CD14-positive monocyte (primary cell): ENCODE measurements around the gene XYLT1. TPM values are rescaled to one million over a fixed set of nuclear protein-coding genes. Genes with fewer than 3 reads are reported as not detected.

Experiments
- DNase-seq, 3 donors: peaks; one replicate each; pipeline ENCODE4 v3.0.0-alpha.2; 2011 to 2022
- H2AFZ ChIP-seq: 2 replicates; pipeline ENCODE4 v1.6.0; 2012; ENCODE audit warnings: mild to moderate bottlenecking, low read depth, low read length, inconsistent platforms; ENCODE audit not compliant: insufficient read depth, poor library complexity, severe bottlenecking
- H3K27ac ChIP-seq, 2 donors: 1 replicate in 1 of 2; 2 replicates in 1 of 2; pipeline ENCODE4 v1.5.1; 2012 to 2013; ENCODE audit warnings: low read length in 2 of 2, control low read depth in 1 of 2, inconsistent platforms in 1 of 2, low read depth in 1 of 2, mild to moderate bottlenecking in 1 of 2
- H3K27me3 ChIP-seq, 2 donors: one replicate each; pipeline versions ENCODE4 v1.6.0 to v1.6.1; 2011 to 2013; ENCODE audit warnings: low read length in 2 of 2; ENCODE audit not compliant: control insufficient read depth in 2 of 2, insufficient read depth in 2 of 2
- H3K36me3 ChIP-seq, 2 donors: replicated peaks in 1 of 2; 1 replicate in 1 of 2; 2 replicates in 1 of 2; pipeline versions ENCODE4 v1.5.1 to v1.6.1; 2012 to 2013; ENCODE audit warnings: low read length in 2 of 2, control low read depth in 1 of 2, inconsistent platforms in 1 of 2, mild to moderate bottlenecking in 1 of 2; ENCODE audit not compliant: insufficient read depth in 2 of 2, control insufficient read depth in 1 of 2
- H3K4me1 ChIP-seq, 2 donors: 1 replicate in 1 of 2; 2 replicates in 1 of 2; pipeline versions ENCODE4 v1.5.1 to v1.6.1; 2012 to 2013; ENCODE audit warnings: low read length in 2 of 2, control low read depth in 1 of 2, inconsistent platforms in 1 of 2, mild to moderate bottlenecking in 1 of 2, moderate library complexity in 1 of 2; ENCODE audit not compliant: insufficient read depth in 2 of 2, control insufficient read depth in 1 of 2
- H3K4me2 ChIP-seq: replicated peaks from 2 replicates; pipeline ENCODE3; 2012; ENCODE audit warnings: low read length, moderate library complexity, mild to moderate bottlenecking; ENCODE audit not compliant: poor library complexity, severe bottlenecking; ENCODE audit errors: extremely low read depth
- H3K4me3 ChIP-seq, 3 experiments: fragments of 200-600 bp in 1 of 3; sonication (generic) in 1 of 3; replicated peaks in 1 of 3; 1 replicate in 2 of 3; 2 replicates in 1 of 3; pipeline ENCODE4 v1.5.1; 2011 to 2013; ENCODE audit warnings: low read length in 3 of 3, mild to moderate bottlenecking in 3 of 3, control low read depth in 2 of 3, low read depth in 2 of 3, inconsistent platforms in 1 of 3, moderate library complexity in 1 of 3
- H3K79me2 ChIP-seq: 2 replicates; pipeline ENCODE4 v1.6.0; 2012; ENCODE audit warnings: mild to moderate bottlenecking, control low read depth, inconsistent platforms, low read length, moderate library complexity; ENCODE audit not compliant: insufficient read depth
- H3K9ac ChIP-seq: 2 replicates; pipeline ENCODE4 v1.6.0; 2017; ENCODE audit warnings: low read length, mild to moderate bottlenecking; ENCODE audit not compliant: insufficient read depth, poor library complexity, severe bottlenecking
- H3K9me3 ChIP-seq, 2 donors: replicated peaks in 1 of 2; 1 replicate in 1 of 2; 2 replicates in 1 of 2; pipeline versions ENCODE4 v1.5.1 to v1.6.1; 2012 to 2013; ENCODE audit warnings: low read length in 2 of 2, control low read depth in 1 of 2; ENCODE audit not compliant: control insufficient read depth in 1 of 2, insufficient read depth in 1 of 2
- H4K20me1 ChIP-seq: 2 replicates; pipeline ENCODE4 v1.6.0; 2012; ENCODE audit warnings: mild to moderate bottlenecking, low read length, control low read depth, moderate library complexity; ENCODE audit not compliant: insufficient read depth
- H3K27ac Mint-ChIP-seq, 7 donors: one replicate each; pipeline ENCODE4 v1.8.0; 2020; ENCODE audit warnings: mild to moderate bottlenecking in 7 of 7, mixed read lengths in 7 of 7, moderate library complexity in 6 of 7, inconsistent platforms in 2 of 7
- H3K27me3 Mint-ChIP-seq, 3 donors: one replicate each; pipeline ENCODE4 v1.8.0; 2021 to 2022; ENCODE audit warnings: low read depth in 3 of 3, mild to moderate bottlenecking in 3 of 3, mixed read lengths in 3 of 3, moderate library complexity in 3 of 3, inconsistent platforms in 1 of 3
- H3K36me3 Mint-ChIP-seq, 2 donors: one replicate each; pipeline ENCODE4 v1.8.0; 2020; ENCODE audit warnings: mixed read lengths in 2 of 2, inconsistent platforms in 1 of 2, mild to moderate bottlenecking in 1 of 2
- H3K4me1 Mint-ChIP-seq: one replicate; pipeline ENCODE4 v1.8.0; 2020; ENCODE audit warnings: mild to moderate bottlenecking, mixed read lengths
- H3K4me3 Mint-ChIP-seq, 2 donors: one replicate each; pipeline ENCODE4 v1.8.0; 2020; ENCODE audit warnings: mild to moderate bottlenecking in 2 of 2, mixed read lengths in 2 of 2, moderate library complexity in 1 of 2
- H3K9me3 Mint-ChIP-seq, 7 donors: one replicate each; pipeline ENCODE4 v1.8.0; 2020 to 2022; ENCODE audit warnings: mixed read lengths in 7 of 7, mild to moderate bottlenecking in 6 of 7, moderate library complexity in 6 of 7, inconsistent platforms in 2 of 7
- CTCF ChIP-seq: fragments of 200-600 bp; IDR thresholded peaks from one replicate; pipeline ENCODE4 v1.8.0; 2022; ENCODE audit warnings: antibody characterized with exemption, mild to moderate bottlenecking
- WGBS: methylation state at CpG from one replicate; pipeline ENCODE4 v1.1.5; 2013; ENCODE audit warnings: missing lambda C conversion rate; ENCODE audit not compliant: insufficient coverage; 5-methylcytosine and 5-hydroxymethylcytosine counted together
- intact Hi-C, 2 donors: fragments of 100-400 bp; cut with micrococcal nuclease; formaldehyde crosslinking; loops; one replicate each; pipeline versions ENCODE4 v1.15.0 to v1.15.1; 2023
- polyA plus RNA-seq, 3 donors: library from polyadenylated mRNA; depleted of rRNA in 1 of 3; unstranded in 2 of 3; stranded (reverse) in 1 of 3; fragments of 300-500 nt in 2 of 3; fragments of >200 nt in 1 of 3; fragmentation: Illumina TruSeq in 2 of 3; gene quantifications; 1 replicate in 2 of 3; 2 replicates in 1 of 3; pipeline ENCODE4 v1.2.3, GENCODE V29; 2012 to 2021

XYLT1 gene
- polyA plus RNA-seq, 3 donors: 0.51 to 9.4 (median 1.6) TPM

DNA sequence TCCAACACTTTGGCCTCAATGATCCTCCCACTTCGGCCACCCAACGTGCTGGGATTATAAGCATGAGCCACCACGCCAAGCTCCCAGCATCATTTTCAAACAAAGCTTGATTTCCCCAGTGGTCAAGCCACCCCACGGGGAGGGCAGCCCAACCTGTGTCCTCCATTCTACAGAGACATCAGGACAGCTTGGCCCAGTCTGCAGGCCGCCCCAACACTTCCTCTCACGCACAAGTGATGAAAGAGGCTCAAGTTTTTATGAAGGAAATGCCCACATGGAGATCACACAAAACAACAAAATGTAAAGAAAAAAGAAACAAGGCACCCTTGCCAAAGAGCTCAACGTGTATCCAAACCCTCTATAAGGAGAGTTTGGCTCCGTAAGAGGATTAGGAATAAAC, 112.4 kb downstream of the XYLT1 start:
- Histone ChIP-seq H3K4me2 (no peak overlapping the region), H3K27me3 (no peaks in the 10 kb centered on the region), H3K4me3 (no peak overlapping the region), H3K27ac (peak overlapping the region; percentile 59 to 88), H3K36me3 (peaks cover 4 to 21% of the 10 kb centered on the region in 2 donors), H4K20me1 (no peaks in the 10 kb centered on the region), H3K9me3 (no peaks in the 10 kb centered on the region), H3K9ac (no peak overlapping the region), H2AFZ (no peak overlapping the region), H3K79me2 (peaks cover 38% of the 10 kb centered on the region), H3K4me1 (peaks cover 53 to 61% of the 10 kb centered on the region in 2 donors)
- H3K27me3 Mint-ChIP-seq: peaks cover 0 to 2% (median 0%) of the 10 kb centered on the region in 3 donors
- no peak for TF ChIP-seq CTCF
- peaks cover 60% of the 10 kb centered on the region for H3K4me1 Mint-ChIP-seq
- H3K27ac Mint-ChIP-seq: peak overlapping the region; percentile 75 to 98 (median 90)
- H3K4me3 Mint-ChIP-seq: no peak overlapping the region
- DNase-seq: peak; percentile 62 to 78 (median 78)
- intact Hi-C loops: loop anchor here in 1 of 2 donors (5.0 kb wide), 1 partner anchor 36 kb away; no protein-coding TSS in a partner anchor
- 82% methylated on average over 3 of the region's 8 CpGs for WGBS
- peaks cover 0 to 2% (median 0%) of the 10 kb centered on the region in 7 donors for H3K9me3 Mint-ChIP-seq
- H3K36me3 Mint-ChIP-seq: peaks cover 26 to 42% of the 10 kb centered on the region in 2 donors

GRCh38 chr16:17357307-17358062, 113.3 kb downstream of the XYLT1 start:
- Histone ChIP-seq H3K4me1 (peaks cover 53 to 61% of the 10 kb centered on the region in 2 donors), H3K36me3 (peaks cover 4 to 21% of the 10 kb centered on the region in 2 donors), H3K9ac (no peak overlapping the region), H3K27me3 (no peaks in the 10 kb centered on the region), H3K27ac (peak overlapping the region; percentile 46 to 88), H3K79me2 (peaks cover 36% of the 10 kb centered on the region), H3K4me2 (no peak overlapping the region), H3K9me3 (no peaks in the 10 kb centered on the region), H3K4me3 (no peak overlapping the region), H4K20me1 (no peaks in the 10 kb centered on the region), H2AFZ (no peak overlapping the region)
- Mint-ChIP-seq H3K27me3 (peaks cover 0 to 2% (median 0%) of the 10 kb centered on the region in 3 donors), H3K4me1 (peaks cover 63% of the 10 kb centered on the region), H3K27ac (peak overlapping the region; percentile 37 to 91 (median 85)), H3K9me3 (peaks cover 0 to 2% (median 0%) of the 10 kb centered on the region in 7 donors), H3K4me3 (peak overlapping the region in 1 of 2 donors; percentile 39), H3K36me3 (peaks cover 21 to 40% of the 10 kb centered on the region in 2 donors)
- intact Hi-C loops: loop anchor here in 1 of 2 donors (5.0 kb wide), 1 partner anchor 35 kb away; no protein-coding TSS in a partner anchor
- DNase-seq: peak; percentile 59 to 71 (median 69)
- TF ChIP-seq CTCF: no peak
- 57% methylated on average over 10 of the region's 13 CpGs for WGBS
